GM21825 (cell line): Measurements from ENCODE around the gene EP400.
A peak's percentile ranks its signal among the peaks of the same experiment; 100 is the strongest.

ENCODE experiments used
- ATAC-seq: cut with Tn5 transposase; IDR thresholded peaks from one replicate; pipeline ENCODE4 v1.9.1; 2021; ENCODE audit warnings: mild to moderate bottlenecking, moderate library complexity; ENCODE audit not compliant: unreplicated experiment

The EP400 gene

DNA sequence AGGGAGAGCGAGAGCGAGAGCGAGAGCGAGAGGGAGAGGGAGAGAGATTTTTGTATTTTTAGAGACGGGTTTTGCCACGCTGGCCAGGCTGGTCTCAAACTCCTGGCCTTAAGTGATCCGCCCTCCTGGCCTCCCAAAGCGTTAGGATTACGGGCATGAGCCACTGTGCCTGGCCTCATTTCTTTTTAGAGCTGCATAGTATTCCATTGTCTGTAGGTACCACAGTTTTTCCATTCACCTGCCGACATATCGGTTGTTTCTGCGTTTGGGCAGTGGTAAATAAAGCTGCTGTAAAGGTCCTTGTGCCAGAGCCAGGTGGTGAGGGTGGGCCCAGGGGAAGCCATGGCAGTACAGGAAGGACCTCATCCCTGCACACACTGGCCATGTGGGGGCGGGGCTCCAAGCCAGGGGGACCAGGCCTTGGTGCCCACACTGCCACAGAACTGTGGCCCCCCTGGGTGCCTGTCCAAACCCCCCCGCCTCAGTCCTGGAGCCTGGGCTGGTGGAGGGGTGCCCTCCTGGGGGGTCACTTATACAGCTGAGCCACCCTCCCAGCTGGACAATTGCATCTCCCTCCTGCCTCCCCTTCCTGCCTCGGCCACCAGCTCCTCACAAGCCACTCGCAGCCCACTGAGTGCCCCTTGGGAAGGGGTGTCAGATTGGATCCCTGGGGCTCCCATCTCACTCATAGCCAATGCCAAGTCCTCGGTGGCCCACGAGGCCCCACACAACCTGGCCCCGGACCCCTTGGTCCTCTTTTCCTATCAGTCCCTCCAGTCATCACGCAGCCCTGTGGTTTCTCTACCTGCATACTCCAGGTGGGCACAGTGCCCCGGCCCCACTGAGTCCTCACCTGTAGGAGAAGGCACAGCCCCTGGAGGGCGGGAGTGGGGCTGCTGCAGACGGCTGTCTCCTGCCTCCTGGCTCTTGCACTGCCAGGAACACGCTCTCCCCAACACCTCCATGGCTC, 22.3 kb upstream of the EP400 start:
- no peak for ATAC-seq

DNA sequence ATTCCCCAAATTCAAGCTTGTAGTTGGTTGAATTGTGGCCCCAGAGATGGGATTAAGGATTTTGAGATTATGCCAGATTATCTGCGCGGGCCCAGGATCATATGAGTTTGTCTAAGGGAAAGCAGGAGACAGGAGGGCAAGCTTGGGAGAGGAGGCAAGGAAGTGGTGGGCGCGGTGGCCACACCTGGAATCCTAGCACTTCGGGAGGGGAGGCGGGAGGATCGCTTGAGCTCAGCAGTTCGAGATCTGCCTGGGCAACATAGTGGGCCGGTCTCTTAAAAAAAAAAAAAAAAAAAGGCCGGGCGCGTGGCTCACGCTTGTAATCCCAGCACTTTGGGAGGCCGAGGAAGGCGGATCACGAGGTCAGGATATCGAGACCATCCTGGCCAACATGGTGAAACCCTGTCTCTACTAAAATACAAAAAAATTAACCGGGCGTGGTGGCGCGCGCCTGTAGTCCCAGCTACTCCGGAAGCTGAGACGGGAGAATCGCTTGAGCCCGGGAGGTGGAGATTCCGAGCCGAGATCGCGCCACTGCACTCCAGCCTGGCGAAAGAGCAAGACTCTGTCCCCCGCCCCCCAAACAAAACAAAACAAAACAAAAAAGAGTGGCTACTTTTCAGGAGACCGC, 21.5 kb upstream of the EP400 start:
- no peak for ATAC-seq

DNA sequence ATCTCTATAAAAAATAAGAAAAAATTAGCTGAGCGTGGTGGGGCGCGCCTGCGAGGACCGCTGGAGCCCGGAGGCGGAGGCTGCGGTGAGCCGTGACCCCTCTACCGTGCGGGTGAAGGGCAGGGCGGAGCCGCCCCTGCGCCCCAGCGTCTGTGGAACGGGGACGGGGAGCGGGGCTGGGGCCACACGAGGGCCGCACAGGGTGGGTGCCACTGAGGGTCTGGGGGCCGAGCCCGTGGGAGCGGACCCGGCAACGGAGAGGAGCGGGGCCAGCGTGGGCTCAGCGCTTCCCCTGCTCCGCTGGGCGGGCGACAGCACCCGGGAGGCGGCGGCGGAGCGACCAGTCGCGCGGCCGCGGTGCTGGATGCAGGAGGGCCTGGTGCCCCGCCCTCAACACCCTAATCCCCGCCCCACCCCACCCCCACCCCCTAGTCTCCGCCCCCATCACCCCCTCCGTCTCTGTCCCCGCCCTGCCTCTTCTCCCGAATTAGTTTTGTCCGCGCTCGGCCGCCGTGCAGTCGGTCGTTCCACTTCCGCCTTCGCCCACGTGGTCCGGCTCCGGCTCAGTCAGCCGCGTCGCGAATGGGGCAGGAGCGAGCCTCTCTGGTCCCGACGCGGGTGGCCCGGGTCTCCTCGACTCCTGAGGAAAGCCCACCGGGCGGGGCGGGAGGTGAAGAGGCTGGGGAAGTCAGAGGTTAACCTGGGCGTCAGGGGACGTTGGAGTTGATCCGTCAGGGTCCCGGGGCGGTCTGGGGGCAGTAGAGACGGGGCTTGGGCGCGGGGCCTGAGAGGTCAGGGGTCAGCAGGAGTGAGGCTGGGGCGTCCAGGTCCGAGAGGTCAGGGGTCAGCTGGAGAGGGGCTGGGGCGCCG, 20.8 kb upstream of the EP400 start, which contains the start of gene PUS1:
Gene PUS1, plus strand, starts transcription at position 566 of the 870 bp plus-strand sequence. CDS start 447 bp downstream, outside the sequence.
- peak; percentile 62 for ATAC-seq

DNA sequence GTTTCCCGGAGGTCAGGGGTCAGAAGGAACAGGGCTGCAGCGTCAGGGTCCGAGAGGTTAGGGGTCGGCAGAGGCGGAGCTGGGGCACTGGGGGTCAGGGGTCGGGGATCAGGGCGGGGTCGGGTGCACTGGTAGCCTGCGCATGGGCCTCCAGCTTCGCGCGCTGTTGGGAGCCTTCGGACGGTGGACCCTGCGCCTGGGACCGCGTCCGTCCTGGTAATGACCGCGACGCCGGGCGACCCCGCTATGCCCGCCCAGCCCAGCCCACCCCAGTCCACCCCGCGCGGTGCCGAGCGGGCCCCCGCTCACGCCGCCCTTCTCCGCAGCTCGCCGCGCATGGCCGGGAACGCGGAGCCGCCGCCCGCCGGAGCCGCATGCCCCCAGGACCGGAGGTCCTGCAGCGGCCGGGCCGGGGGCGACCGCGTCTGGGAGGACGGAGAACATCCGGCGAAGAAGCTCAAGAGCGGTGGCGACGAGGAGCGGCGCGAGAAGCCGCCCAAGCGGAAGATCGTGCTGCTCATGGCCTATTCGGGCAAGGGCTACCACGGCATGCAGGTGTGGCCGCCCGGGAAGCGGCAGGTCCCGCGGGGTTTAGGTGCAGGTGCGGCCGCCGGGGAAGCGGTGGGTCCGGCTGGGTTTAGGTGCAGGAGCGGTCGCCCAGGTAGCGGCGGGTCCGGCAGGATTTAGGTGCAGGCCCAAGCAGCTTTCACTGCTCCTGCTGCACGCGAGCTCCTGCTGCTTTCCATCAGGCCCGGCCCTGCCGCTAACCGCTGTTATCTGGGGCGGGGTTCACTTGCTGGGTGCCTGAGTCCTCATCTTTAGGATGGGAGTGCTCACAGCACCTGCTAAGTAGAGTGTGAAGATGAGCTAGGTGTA, 19.9 kb upstream of the EP400 start:
- ATAC-seq, result no peak

DNA sequence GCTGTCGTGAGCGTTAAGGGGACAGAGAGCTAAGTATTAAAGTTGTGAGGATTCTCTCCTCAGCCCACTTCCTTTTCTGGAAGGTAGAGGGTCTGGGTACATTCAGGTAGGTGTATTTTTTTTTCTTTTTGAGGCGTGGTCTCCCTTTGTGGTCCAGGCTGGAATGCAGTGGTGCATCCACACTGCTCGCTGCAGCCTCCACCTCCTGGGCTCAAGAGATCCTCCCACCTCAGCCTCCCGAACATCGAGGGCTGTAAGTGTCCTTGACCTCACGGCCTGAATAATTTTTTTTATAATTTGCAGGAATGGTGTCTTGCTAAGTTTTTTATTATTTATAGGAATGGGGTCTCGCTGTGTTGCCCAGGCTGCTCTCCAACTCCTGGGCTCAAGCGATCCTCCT, 19.2 kb upstream of the EP400 start:
- no peak for ATAC-seq

DNA sequence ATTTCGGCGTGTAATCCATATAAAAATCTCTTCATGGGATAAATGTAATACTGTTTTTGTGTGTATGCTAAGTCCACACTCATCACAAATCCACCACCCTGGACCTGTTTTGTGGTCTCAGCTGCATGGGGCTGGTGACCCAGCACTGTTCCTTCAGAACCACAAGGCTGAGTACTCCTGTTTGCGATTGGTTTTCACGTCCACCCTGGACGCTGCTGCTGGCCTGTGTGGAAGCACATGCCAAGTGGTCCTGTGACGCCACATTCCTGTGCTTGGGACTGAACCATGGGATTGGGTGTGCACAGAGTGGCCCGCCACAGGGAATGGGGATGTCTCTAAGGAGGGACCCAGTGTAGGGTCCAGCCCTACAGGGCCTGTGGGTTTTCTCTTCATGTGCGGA, 16.4 kb upstream of the EP400 start:
- no peak for ATAC-seq

DNA sequence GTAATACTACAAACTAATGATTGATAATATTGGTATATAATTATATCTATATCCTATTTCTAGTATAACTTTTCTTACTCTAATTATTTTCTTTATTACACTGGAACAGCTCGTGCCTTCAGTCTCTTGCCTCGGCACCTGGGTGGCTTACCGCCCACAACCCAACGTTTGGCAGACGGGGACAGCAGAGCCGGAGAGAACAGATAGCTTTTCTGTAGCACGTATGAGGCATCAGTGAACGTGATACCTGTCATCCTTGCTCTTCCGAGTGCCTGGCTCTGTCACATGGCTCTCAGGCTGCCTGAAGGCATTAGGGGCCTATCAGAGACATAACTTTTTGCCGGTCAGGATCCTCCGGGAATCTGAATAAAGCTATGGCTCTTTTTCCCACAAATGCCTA, 15.2 kb upstream of the EP400 start:
- ATAC-seq, result no peak

DNA sequence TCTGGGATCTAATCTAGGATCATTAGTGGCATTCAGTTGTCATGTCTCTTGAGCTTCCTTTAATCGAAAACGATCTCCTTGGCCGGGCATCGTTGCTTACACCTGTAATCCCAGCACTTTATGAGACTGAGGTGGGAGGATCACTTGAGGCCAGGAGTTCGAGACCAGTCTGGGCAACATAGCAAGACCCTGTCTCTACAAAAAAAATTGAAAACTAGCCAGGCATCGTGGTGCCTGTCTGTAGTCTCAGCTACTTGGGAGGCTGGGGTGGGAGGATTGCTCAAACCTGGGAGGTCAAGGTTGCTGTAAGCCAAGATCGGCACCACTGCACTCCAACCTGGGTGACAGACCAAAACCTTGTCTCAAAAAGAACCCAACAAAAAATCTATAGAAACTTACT, 11.7 kb upstream of the EP400 start:
- no peak for ATAC-seq

DNA sequence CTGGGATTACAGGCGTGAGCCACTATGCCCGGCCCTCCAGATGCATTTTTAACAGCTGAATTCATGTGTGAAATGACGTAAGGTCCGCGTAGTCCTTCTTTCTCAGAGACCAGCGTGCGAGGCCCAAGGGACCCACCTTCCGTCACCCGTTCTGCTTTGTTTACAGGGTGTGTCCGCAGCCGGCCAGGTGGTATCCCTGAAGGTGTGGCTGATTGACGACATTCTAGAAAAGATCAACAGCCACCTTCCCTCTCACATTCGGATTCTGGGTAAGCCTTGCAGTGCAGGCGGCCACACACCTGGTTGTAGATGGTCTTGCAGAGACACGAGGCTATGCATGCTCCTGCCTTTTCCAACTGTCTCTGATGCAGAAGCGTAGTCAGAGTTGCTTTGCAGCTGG, 10.7 kb upstream of the EP400 start:
- ATAC-seq, result no peak

DNA sequence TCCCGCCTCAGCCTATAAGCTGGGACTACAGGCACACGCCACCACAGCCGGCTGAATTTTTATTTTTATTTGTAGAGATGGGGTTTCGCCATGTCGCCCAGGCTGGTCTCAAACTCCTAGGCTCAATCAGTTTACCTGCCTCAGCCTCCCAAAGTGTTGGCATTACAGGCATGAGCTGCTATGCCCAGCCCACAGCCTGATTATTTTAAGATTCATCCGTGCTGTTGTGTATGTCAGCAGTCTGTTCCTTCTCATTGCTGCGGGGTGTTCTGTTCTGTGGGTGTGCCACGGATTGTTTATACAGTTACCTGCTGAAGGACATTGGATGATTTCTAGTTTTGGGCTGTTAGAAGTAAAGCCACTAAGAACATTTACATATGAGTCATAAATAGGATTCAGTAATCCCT, 9.6 kb upstream of the EP400 start:
- no peak for ATAC-seq

DNA sequence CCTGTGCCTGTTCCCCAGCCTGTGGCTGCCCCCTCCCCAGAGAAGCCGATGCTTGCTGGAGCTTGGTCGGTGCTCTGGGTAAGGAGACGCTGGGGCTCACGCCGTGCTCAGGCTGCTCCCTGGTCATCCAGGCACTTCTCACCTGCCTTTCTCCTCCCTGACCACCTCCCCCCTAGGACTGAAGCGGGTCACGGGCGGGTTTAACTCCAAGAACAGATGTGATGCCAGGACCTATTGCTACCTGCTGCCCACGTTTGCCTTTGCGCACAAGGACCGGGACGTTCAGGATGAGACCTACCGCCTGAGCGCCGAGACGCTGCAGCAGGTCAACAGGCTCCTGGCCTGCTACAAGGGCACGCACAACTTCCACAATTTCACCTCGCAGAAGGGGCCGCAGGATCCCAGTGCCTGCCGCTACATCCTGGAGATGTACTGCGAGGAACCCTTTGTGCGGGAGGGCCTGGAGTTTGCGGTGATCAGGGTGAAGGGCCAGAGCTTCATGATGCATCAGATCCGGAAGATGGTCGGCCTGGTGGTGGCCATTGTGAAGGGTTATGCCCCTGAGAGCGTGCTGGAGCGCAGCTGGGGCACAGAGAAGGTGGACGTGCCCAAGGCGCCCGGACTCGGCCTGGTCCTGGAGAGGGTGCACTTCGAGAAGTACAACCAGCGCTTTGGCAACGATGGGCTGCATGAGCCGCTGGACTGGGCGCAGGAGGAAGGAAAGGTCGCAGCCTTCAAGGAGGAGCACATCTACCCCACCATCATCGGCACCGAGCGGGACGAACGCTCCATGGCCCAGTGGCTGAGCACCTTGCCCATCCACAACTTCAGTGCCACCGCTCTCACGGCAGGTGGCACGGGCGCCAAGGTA, 8.4 kb upstream of the EP400 start:
- no peak for ATAC-seq

DNA sequence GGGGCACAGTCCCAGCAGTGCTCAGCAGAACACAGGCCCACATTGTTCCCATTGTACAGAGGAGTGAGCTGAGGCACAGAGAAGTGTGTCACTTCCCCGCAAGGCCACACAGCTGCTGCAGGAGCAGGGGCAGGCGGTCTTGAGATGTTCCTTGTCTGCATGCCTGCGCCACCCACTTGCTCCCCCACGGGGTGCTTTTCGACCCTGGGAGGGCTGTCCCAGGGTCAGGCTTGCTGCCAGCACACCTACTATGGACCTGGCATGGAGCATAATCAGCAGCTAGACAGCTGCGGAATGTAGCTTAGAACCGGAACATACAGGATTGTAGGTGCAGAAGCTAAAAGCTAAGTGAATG, 7.8 kb upstream of the EP400 start:
- no peak for ATAC-seq

DNA sequence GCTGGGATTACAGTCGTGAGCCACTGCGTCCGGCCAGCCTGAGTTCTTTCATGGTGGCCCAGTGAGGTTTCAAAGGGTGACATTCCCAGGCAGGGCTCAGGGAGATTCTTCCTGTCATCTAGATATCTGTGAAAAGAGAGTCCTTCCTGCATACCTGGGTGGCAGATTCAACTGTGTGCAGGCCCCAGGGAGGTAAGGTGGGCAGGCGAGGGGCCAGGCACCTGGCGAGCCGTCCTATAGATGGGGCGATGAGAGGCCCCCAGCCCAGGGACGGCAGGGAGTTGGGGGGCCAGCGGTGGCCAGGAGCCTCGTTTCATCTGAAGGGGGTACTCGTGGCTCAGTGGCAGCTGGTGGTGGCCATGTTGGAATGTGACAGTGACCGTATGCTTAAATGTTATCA, 7.1 kb upstream of the EP400 start:
- ATAC-seq, result no peak

DNA sequence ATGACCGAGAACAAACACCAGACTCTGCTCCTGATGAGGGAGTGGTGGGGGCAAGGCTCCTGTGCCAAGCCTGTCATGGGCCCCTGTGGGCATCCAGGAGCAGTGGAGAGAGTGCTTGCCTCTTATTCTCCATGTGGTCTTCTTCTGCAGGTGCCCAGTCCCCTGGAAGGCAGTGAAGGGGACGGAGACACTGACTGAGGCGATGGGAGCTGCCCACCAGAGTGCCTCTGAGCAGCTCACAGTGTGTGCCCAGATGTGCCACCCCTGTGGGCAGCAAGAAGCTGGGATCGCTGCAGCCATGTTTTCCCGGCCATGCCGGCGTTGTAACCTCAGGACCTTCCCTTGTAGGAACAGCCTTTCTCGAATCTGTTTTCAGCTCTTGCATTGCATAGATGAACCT, 6.4 kb upstream of the EP400 start:
- no peak for ATAC-seq

DNA sequence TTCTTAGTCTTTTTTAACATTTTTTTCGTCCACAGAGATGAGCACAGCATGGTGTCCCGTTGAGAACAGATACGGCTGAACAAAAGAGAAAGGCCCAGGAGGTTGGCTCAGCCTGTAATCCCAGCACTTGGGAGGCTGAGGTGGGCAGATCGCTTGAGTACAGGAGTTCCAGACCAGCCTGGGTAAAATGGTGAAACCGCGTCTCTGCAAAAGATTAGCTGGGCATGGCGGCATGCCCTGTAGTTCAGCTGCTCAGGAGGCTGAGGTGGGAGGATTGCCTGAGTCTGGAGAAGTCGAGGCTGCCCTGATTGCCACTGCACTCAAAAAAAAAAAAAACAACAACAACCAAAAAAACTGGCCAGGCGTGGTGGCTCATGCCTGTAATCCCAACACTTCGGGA, 5.9 kb upstream of the EP400 start:
- ATAC-seq, result no peak

DNA sequence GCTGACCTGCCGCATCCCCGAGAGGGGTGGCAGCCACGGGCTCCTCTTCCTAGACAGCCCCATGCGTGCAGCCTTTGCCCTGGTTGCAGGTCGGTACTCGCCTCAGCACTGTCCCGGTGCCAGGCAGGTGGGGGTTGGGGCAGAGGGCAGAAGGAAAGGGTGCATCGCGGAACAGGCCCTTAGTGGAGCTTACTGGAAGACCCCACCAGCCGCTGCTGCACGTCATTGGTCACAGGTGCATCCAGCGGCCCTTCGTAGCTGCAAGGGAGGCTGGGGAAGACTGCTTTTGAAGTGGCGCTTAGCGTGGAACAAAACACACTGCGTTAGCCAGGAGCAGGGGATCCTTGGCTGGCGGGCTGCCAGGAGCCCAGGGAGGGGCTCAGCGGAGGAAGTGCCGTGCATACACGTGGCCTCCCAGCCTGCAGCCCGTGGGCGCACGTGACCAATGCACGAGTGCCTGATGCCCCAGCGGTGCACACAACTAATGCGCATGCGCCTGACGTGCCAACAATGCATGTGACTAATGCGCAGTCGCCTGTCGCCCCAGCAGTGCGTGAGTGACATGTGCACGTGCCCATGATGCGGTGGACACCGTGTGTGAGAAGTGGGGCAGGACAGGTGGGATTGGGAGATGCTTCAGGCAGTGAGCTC, 5.0 kb upstream of the EP400 start:
- ATAC-seq, result no peak

DNA sequence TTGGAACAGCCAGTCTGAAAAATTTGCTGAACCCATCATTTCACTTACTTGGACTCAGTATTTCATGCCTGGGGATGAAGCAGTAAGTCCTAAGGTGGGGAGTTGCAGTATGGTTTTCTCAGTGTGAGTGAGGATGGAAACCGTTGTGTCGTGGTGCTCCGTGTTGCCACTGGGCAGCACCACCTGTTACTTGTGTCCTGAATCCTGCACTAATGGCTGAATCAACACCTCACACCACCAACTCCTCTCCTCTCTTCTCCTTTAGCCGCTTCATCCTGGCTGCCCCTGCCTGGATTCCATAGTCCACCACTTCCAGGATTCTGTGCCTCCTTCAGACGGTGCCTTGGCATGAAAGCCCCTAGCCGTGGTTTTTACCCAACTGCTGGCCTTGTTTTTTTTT, 3.0 kb upstream of the EP400 start:
- ATAC-seq, result no peak

DNA sequence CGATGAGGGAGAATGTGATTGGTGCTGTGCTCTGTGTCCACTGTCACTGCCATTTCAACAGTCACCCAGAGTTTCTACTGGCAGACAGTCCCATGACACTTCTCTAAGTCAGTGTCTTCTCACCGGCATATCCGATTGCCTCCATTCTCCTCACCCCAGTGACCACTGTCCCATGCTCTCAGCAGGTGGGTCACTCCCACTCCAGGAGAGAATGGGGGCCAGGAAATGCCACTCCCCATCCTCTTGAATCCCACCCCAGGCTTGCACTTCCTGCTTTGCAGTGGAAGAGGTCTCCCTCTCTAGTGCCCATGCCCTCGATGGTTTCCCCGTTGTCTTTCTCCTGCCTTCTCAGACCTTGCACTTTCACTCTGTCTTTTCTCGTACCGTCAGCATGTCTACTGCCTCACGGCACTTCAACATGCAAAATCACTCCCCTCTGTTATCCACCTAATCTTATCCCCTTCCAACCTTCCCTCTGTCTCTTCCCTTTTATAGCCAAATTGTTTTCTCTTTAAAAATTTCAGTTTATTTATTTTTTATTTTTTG, 2.2 kb upstream of the EP400 start:
- no peak for ATAC-seq
